Glutamatergic neuron (in vitro differentiated cells): ENCODE measurements around the gene SCN5A. TPM values are rescaled to one million over a fixed set of nuclear protein-coding genes. Genes with fewer than 3 reads are reported as not detected.

Experiments used
- DNase-seq: peaks from one replicate; pipeline ENCODE4 v3.0.0; 2022
- H3K27ac Mint-ChIP-seq: one replicate; pipeline ENCODE4 v1.8.0; 2020; ENCODE audit warnings: mild to moderate bottlenecking, mixed read lengths, inconsistent platforms; ENCODE audit not compliant: unreplicated experiment
- H3K27me3 Mint-ChIP-seq: one replicate; pipeline ENCODE4 v1.8.0; 2020; ENCODE audit warnings: mild to moderate bottlenecking, moderate library complexity, mixed read lengths, inconsistent platforms; ENCODE audit not compliant: unreplicated experiment
- H3K36me3 Mint-ChIP-seq: one replicate; pipeline ENCODE4 v1.8.0; 2020; ENCODE audit warnings: mild to moderate bottlenecking, mixed read lengths, inconsistent platforms; ENCODE audit not compliant: unreplicated experiment
- H3K4me1 Mint-ChIP-seq: one replicate; pipeline ENCODE4 v1.8.0; 2020; ENCODE audit warnings: mild to moderate bottlenecking, low read depth, mixed read lengths, inconsistent platforms; ENCODE audit not compliant: unreplicated experiment
- H3K4me3 Mint-ChIP-seq: one replicate; pipeline ENCODE4 v1.8.0; 2020; ENCODE audit warnings: mild to moderate bottlenecking, mixed read lengths, inconsistent platforms; ENCODE audit not compliant: unreplicated experiment
- H3K9me3 Mint-ChIP-seq: one replicate; pipeline ENCODE4 v1.8.0; 2020; ENCODE audit warnings: mild to moderate bottlenecking, moderate library complexity, mixed read lengths, inconsistent platforms; ENCODE audit not compliant: unreplicated experiment
- CTCF ChIP-seq: fragments of 200-600 bp; sonication (generic); IDR thresholded peaks from one replicate; pipeline ENCODE4 v1.5.0; 2021; ENCODE audit not compliant: partially characterized antibody, unreplicated experiment
- total RNA-seq: library from RNA; stranded (reverse); fragmentation: NEBNext Ultra II Directional; extraction: Animal tissue kit (Norgen Biotek cat#: 25700); gene quantifications from one replicate; pipeline ENCODE4 v1.2.1, GENCODE V29; 2021; ENCODE audit not compliant: unreplicated experiment

SCN5A gene
- total RNA-seq, 1 donor from 2014 or later: 4.8 TPM

DNA sequence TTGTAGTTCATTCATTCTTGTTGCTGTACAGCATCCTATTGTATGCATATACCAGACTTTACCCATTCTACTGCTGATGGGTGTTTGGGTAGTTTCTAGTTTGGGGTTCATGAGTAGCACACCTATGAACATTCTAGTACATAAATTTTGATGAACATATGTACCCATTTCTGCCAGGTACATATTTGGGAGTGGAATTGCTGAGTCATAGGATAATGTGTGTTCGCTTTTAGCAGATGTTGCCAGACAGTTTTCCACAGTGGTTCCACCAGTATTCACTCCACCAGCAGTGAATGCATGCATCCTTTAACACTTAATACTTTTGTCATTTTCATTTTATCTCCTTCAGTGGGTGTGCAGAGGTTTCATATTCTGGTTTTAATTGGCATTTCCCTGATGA is 3.4 kb upstream of the SCN5A start:
- H3K4me1 Mint-ChIP-seq: peaks cover 3% of the 10 kb centered on the region
- no peak for TF ChIP-seq CTCF
- no peak overlapping the region for H3K27ac Mint-ChIP-seq
- peaks cover 6% of the 10 kb centered on the region for H3K27me3 Mint-ChIP-seq
- H3K4me3 Mint-ChIP-seq: no peak overlapping the region
- H3K36me3 Mint-ChIP-seq: no peaks in the 10 kb centered on the region
- DNase-seq: no peak
- H3K9me3 Mint-ChIP-seq: peaks cover 3% of the 10 kb centered on the region

- DNase-seq: peak; percentile 80
- Mint-ChIP-seq H3K27me3 (peaks cover 6% of the 10 kb centered on the region), H3K4me3 (no peak overlapping the region), H3K27ac (no peak overlapping the region), H3K36me3 (no peaks in the 10 kb centered on the region), H3K9me3 (peaks cover 3% of the 10 kb centered on the region), H3K4me1 (no peaks in the 10 kb centered on the region)
- TF ChIP-seq CTCF: peak; percentile 99
Observed at GRCh38 chr3:38651153-38651789, 1.8 kb upstream of the SCN5A start.

GRCh38 chr3:38650248-38650951 is 913 bp upstream of the SCN5A start:
- Mint-ChIP-seq H3K4me1 (no peaks in the 10 kb centered on the region), H3K9me3 (peaks cover 3% of the 10 kb centered on the region), H3K36me3 (no peaks in the 10 kb centered on the region), H3K27ac (no peak overlapping the region), H3K4me3 (no peak overlapping the region), H3K27me3 (peaks cover 6% of the 10 kb centered on the region)
- no peak for DNase-seq
- no peak for TF ChIP-seq CTCF

DNA sequence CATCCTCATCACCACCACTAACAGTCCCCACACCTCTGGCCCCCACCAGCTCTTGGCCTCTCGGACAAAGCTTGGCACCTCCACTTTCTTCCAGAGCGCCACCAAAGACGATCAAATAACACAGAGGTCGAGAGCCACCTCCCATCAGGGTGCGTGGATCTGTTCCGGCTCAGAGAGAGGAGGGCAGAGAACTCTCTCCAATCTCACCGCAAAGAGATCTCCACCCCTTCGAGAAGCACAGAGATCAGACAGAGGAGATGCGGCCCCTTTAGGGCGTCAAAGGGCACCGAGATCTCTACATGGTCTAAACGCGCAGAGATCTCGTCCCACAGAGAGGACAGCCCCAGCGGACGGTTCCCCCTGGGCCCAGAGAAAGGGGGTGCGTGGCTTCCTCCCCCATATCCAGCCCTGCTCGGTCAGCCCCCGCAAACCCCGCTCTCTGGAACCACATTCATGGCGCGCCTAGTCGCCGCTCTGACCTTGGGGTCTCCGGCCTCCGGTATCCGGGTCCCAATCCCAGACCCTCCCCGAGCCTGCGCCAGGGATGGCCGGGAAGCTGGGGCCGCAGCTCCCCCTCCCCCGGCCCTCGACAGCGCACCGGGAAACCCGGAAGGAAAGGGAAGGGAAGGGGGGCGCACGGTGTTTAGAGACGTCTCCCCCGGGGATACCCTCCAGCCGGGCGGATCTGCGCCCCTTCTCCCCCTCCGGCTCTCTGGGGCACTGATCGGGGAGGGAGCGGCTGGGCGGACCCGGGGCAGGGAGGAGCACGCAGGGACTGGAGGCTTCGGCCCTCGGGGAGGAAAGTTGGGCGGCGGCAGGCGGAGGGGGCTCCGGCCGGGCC is 608 bp downstream of the SCN5A start:
- Mint-ChIP-seq H3K9me3 (peaks cover 3% of the 10 kb centered on the region), H3K4me3 (peak overlapping the region; percentile 81), H3K27me3 (peaks cover 11% of the 10 kb centered on the region), H3K27ac (no peak overlapping the region), H3K4me1 (no peaks in the 10 kb centered on the region), H3K36me3 (no peaks in the 10 kb centered on the region)
- TF ChIP-seq CTCF: no peak
- peak; percentile 47 for DNase-seq
